Thyroid gland (tissue), 4 donors: Measurements from ENCODE around the gene AFF3. TPM values are rescaled to one million over a fixed set of nuclear protein-coding genes. Genes with fewer than 3 reads are reported as not detected.
"Not testable (repeated sequence)": the region's sequence is repeated elsewhere in the genome, so short reads cannot be mapped to it uniquely, and the experiment has no call there.

ENCODE experiments used
- DNase-seq, 2 donors: peaks; one replicate each; pipeline ENCODE4 v3.0.0-alpha.2; 2019
- H3K27ac ChIP-seq, 3 donors: fragments of 200-600 bp; sonication (generic); 1 replicate in 2 of 3; 2 replicates in 1 of 3; pipeline ENCODE4 v1.5.1; 2016 to 2019; ENCODE audit warnings: mild to moderate bottlenecking in 1 of 3, moderate library complexity in 1 of 3
- H3K27me3 ChIP-seq: fragments of 200-600 bp; sonication (generic); one replicate; pipeline ENCODE4 v1.5.1; 2019
- H3K36me3 ChIP-seq, 2 donors: fragments of 200-600 bp; sonication (generic); one replicate each; pipeline ENCODE4 v1.5.1; 2016 to 2019
- H3K4me1 ChIP-seq, 2 donors: fragments of 200-600 bp; sonication (generic); one replicate each; pipeline ENCODE4 v1.5.1; 2017 to 2019
- H3K4me3 ChIP-seq, 3 donors: fragments of 200-600 bp; sonication (generic); replicated peaks in 1 of 3; 1 replicate in 2 of 3; 2 replicates in 1 of 3; pipeline ENCODE4 v1.5.1; 2016; ENCODE audit warnings: mild to moderate bottlenecking in 1 of 3
- H3K9me3 ChIP-seq: fragments of 200-600 bp; sonication (generic); one replicate; pipeline ENCODE4 v1.5.1; 2017
- POLR2A ChIP-seq, 2 donors: fragments of 450-650 bp; IDR thresholded peaks; one replicate each; pipeline ENCODE4 v1.6.1; 2017; ENCODE audit warnings: antibody characterized with exemption in 2 of 2, mild to moderate bottlenecking in 2 of 2, moderate library complexity in 1 of 2
- WGBS, 2 donors: methylation state at CpG; one replicate each; pipeline ENCODE4 v1.1.5; 2017; 5-methylcytosine and 5-hydroxymethylcytosine counted together
- intact Hi-C: fragments of 100-400 bp; cut with DNase I; formaldehyde crosslinking; loops from one replicate; pipeline ENCODE4 v1.15.1; 2023
- total RNA-seq, 4 donors: library from RNA; depleted of rRNA; stranded (reverse); fragments of >200 nt; gene quantifications; one replicate each; pipeline ENCODE4 v1.2.3, GENCODE V29; 2016
- TF ChIP-seq, protein P1 (sequence below), 6 experiments: fragments of 200-600 bp in 3 of 6; fragments of 450-650 bp in 3 of 6; sonication (generic) in 3 of 6; IDR thresholded peaks; one replicate each; pipeline ENCODE4 v1.5.1; 2016 to 2019; ENCODE audit warnings: antibody characterized with exemption in 6 of 6, mild to moderate bottlenecking in 2 of 6, inconsistent platforms in 1 of 6, moderate library complexity in 1 of 6

The AFF3 gene
- total RNA-seq, 4 donors from 2014 or later, result 0.54 to 2.6 (median 1.1) TPM

DNA sequence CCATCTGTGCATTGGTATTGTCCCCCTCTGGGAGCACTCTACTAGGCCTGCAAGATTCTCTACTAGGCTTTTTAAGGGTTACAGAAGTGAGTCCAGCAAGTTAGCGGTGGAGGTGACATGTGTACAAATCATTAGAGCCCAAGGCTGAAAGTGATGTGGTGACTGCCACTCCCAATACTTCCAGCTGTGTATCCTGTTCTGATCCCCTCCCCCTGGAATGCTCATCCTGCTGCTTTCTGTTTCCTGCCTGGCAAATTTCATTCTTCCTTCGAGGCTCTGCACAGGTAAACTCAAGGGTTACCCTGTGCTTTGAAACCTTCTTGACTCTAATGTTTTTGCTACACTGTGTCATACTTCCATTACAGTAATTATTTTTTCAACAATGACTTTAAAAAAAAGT, 394.0 kb downstream of the AFF3 start:
- DNase-seq, result no peak
- H3K9me3 ChIP-seq, result no peaks in the 10 kb centered on the region
- 49 to 51% methylated on average over 2 of the region's 2 CpGs for WGBS, 2 donors
- intact Hi-C loops, result no loop called here
- H3K27ac ChIP-seq, result no peak overlapping the region
- no peak overlapping the region for H3K4me3 ChIP-seq
- TF ChIP-seq POLR2A (IDR thresholded peaks at IDR 0.05), result no peak
- TF ChIP-seq, protein P1, sequence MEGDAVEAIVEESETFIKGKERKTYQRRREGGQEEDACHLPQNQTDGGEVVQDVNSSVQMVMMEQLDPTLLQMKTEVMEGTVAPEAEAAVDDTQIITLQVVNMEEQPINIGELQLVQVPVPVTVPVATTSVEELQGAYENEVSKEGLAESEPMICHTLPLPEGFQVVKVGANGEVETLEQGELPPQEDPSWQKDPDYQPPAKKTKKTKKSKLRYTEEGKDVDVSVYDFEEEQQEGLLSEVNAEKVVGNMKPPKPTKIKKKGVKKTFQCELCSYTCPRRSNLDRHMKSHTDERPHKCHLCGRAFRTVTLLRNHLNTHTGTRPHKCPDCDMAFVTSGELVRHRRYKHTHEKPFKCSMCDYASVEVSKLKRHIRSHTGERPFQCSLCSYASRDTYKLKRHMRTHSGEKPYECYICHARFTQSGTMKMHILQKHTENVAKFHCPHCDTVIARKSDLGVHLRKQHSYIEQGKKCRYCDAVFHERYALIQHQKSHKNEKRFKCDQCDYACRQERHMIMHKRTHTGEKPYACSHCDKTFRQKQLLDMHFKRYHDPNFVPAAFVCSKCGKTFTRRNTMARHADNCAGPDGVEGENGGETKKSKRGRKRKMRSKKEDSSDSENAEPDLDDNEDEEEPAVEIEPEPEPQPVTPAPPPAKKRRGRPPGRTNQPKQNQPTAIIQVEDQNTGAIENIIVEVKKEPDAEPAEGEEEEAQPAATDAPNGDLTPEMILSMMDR (IDR thresholded peaks at IDR 0.05), result no peak
- H3K27me3 ChIP-seq, result no peaks in the 10 kb centered on the region
- H3K4me1 ChIP-seq, result no peaks in the 10 kb centered on the region
- H3K36me3 ChIP-seq, result no peaks in the 10 kb centered on the region

DNA sequence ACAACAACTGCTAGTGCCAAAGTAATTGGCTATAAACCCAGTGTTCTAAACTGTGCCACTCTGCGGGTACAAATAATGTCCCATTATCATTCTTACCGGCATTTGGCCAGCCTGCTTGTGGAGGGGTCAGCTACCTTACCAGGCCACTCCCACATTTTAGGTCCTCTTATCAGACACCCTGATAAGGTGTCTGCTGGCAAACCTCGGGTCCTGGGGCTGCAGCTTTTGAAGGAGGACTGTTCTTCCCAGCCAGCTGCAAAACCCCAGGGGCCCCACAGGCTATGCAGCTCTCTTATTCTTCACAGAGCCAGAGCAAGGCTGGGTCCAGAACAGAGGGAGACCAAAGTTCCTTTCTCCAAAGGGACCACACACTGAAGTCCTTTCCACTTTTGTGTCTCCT, 394.5 kb downstream of the AFF3 start:
- 26 to 61% methylated on average over 3 of the region's 3 CpGs for WGBS, 2 donors
- intact Hi-C loops, result no loop called here
- Histone ChIP-seq H3K36me3 (no peaks in the 10 kb centered on the region), H3K9me3 (no peaks in the 10 kb centered on the region), H3K27ac (no peak overlapping the region), H3K27me3 (no peaks in the 10 kb centered on the region), H3K4me1 (no peaks in the 10 kb centered on the region), H3K4me3 (no peak overlapping the region)
- TF ChIP-seq, protein P1 (IDR thresholded peaks at IDR 0.05), result no peak
- TF ChIP-seq POLR2A (IDR thresholded peaks at IDR 0.05), result no peak
- DNase-seq, result no peak

DNA sequence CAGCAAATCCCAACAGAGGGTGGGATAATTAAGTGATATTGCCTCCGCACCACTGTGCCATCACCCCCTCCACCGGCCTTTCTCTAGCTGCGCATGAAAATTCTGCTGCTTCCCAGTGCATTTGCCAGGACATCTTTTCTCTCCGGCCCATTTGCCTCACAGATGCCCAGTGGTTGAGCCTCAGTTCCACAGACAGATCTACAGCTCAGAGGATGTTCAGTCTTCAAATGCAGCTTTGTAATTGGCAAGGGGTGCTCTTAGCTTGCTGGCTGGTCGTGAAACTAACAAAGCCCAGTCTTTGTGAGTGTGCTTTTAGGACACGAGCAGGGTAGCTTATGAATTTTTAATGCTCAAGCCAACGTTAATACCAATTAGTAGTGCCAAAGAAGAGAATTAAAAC, 399.2 kb downstream of the AFF3 start:
- no peak for TF ChIP-seq POLR2A (IDR thresholded peaks at IDR 0.05)
- TF ChIP-seq, protein P1 (IDR thresholded peaks at IDR 0.05), result no peak
- DNase-seq, result no peak
- Histone ChIP-seq H3K4me3 (no peak overlapping the region), H3K9me3 (no peaks in the 10 kb centered on the region), H3K27me3 (no peaks in the 10 kb centered on the region), H3K27ac (no peak overlapping the region), H3K36me3 (no peaks in the 10 kb centered on the region), H3K4me1 (no peaks in the 10 kb centered on the region)
- intact Hi-C loops, result no loop called here
- 96 to 97% methylated on average over 7 of the region's 7 CpGs for WGBS, 2 donors

DNA sequence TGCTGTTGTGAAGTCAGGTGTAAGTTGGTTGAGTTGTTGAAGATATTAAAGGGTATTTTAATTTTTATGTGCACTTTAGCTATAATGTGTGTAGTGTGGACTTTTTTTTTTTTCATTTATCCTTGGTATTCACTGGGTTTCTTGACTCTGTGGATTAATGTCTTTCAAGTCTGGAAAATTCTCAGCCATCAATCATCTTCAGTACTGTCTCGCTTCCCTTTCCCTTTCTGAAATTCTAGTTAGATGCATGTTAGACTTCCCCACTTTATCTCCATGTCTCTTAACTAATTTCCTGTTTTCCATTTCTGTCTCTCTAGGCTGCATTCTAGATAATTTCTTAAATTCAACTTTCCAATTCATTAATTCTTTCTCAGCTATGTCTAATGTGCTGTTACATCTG, 404.9 kb downstream of the AFF3 start:
- H3K27ac ChIP-seq, result no peak overlapping the region
- intact Hi-C loops, result no loop called here
- no peak for TF ChIP-seq POLR2A (IDR thresholded peaks at IDR 0.05)
- TF ChIP-seq, protein P1 (IDR thresholded peaks at IDR 0.05), result no peak
- no peaks in the 10 kb centered on the region for H3K27me3 ChIP-seq
- no peak for DNase-seq
- H3K36me3 ChIP-seq, result no peaks in the 10 kb centered on the region
- no peak overlapping the region for H3K4me3 ChIP-seq
- no peaks in the 10 kb centered on the region for H3K4me1 ChIP-seq
- H3K9me3 ChIP-seq, result no peaks in the 10 kb centered on the region
- 80 to 88% methylated on average over 1 of the region's 1 CpG for WGBS, 2 donors

DNA sequence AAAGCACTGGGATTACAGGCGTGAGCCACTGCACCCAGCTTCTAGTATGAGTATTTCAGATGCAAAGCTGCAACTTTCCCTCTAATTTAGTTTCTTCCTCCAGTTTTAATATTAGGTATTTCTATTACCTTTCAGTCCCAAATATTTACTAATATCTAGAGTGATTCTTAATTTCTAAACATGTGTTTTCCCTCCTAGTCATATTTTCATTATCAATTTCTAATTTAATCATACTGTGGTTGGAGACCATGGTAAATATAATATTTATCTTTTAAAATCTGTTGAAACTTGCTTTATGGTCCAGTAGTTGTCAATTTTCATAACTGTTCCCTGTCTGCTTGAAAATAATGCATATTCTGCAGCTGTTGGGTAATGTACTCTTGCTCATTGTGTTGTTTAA, 406.6 kb downstream of the AFF3 start:
- H3K4me1 ChIP-seq, result no peaks in the 10 kb centered on the region
- no peaks in the 10 kb centered on the region for H3K9me3 ChIP-seq
- no peak overlapping the region for H3K27ac ChIP-seq
- H3K4me3 ChIP-seq, result no peak overlapping the region
- intact Hi-C loops, result no loop called here
- 71 to 79% methylated on average over 1 of the region's 1 CpG for WGBS, 2 donors
- H3K36me3 ChIP-seq, result no peaks in the 10 kb centered on the region
- DNase-seq, result no peak
- no peaks in the 10 kb centered on the region for H3K27me3 ChIP-seq
- no peak for TF ChIP-seq POLR2A (IDR thresholded peaks at IDR 0.05)
- TF ChIP-seq, protein P1 (IDR thresholded peaks at IDR 0.05), result no peak

DNA sequence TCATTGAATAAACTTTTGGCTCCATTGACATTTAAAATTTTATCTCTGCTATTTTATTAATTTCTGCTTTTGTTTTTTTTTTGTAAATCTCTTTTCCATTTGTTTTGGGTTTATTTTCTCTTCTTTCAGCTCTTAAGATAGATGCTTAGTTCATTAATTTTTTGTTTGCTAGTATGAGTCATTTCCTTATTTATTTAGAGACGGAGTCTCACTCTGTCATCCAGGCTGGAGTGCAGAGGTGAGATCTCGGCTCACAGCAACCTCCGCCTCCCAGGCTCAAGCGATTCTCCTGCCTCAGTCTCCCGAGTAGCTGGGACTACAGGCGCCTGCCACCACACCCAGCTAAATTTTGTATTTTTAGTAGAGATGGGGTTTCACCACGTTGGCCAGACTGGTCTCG, 407.1 kb downstream of the AFF3 start:
- H3K9me3 ChIP-seq, intact Hi-C loops, H3K4me1 ChIP-seq, H3K4me3 ChIP-seq, H3K27ac ChIP-seq, H3K36me3 ChIP-seq, H3K27me3 ChIP-seq, DNase-seq: not testable (repeated sequence)
- 65 to 67% methylated on average over 8 of the region's 8 CpGs for WGBS, 2 donors
